HCT116 (cell line): Measurements from ENCODE around the gene WDR74. TPM values are rescaled to one million over a fixed set of nuclear protein-coding genes. Genes with fewer than 3 reads are reported as not detected.

Experiments used
- ATAC-seq: fragments of 200-7000 bp; cut with Tn5 transposase; 2 replicates; pipeline ENCODE4 v1.9.1; 2020; ENCODE audit warnings: mild to moderate bottlenecking, moderate library complexity
- BruUV-seq: library from RNA; stranded (reverse); fragments of 400-500 nt; replicated peaks from 2 replicates; lab custom pipeline; 2021; lab: Mats Ljungman, UMichigan
- CTCF ChIA-PET: fragments of 300-600 bp; sonication (Branson Sonifier 250); formaldehyde crosslinking; loops from one replicate; lab custom pipeline; 2021; ENCODE audit warnings: antibody characterized with exemption; lab: Charles Lee
- POLR2A ChIA-PET: fragments of 300-600, 350-600 bp; sonication (Branson Sonifier 250); formaldehyde crosslinking; loops from one replicate; lab custom pipeline; 2021; ENCODE audit warnings: antibody characterized with exemption; lab: Charles Lee
- RAD21 ChIA-PET, 2 experiments: fragments of 300-600 bp; sonication (Branson Sonifier 250); formaldehyde crosslinking; loops; one replicate each; lab custom pipeline; 2023; ENCODE audit warnings: low total read pairs in 2 of 2; ENCODE audit not compliant: uncharacterized antibody in 2 of 2, unreplicated experiment in 2 of 2, low non-redundant PET in 1 of 2; lab: Charles Lee
- DNase-seq: peaks from one replicate; pipeline ENCODE4 v3.0.0-alpha.2; 2010; ENCODE audit warnings: low read depth, low spot score
- H2AFZ ChIP-seq: fragments of 200-600 bp; shearing (Covaris generic), sonication (generic); 2 replicates; pipeline ENCODE4 v1.6.1; 2017; ENCODE audit warnings: low read depth, mixed run types, mixed read lengths, antibody characterized with exemption, low read length; ENCODE audit not compliant: poor library complexity, severe bottlenecking
- H3K27ac ChIP-seq: 2 replicates; pipeline ENCODE4 v1.5.1; 2012; ENCODE audit warnings: low read depth, low read length
- H3K27me3 ChIP-seq: fragments of 200-600 bp; sonication (generic); 2 replicates; pipeline ENCODE4 v1.6.1; 2016; ENCODE audit warnings: mixed run types, low read length, mixed read lengths; ENCODE audit not compliant: insufficient read depth
- H3K36me3 ChIP-seq, 2 experiments: fragments of 200-500 bp in 1 of 2; fragments of 200-600 bp in 1 of 2; sonication (Bioruptor generic) in 1 of 2; sonication (generic) in 1 of 2; 2 replicates each; pipeline versions ENCODE4 v1.5.1 to v1.6.1; 2014 to 2016; ENCODE audit warnings: low read length in 2 of 2, inconsistent platforms in 1 of 2, mixed read lengths in 1 of 2, mixed run types in 1 of 2; ENCODE audit not compliant: insufficient read depth in 2 of 2, control insufficient read depth in 1 of 2
- H3K4me1 ChIP-seq, 2 experiments: fragments of 200-600 bp in 1 of 2; sonication (generic) in 1 of 2; 2 replicates each; pipeline versions ENCODE4 v1.5.1 to v1.6.1; 2012 to 2017; ENCODE audit warnings: low read length in 2 of 2, inconsistent platforms in 1 of 2, mild to moderate bottlenecking in 1 of 2, mixed read lengths in 1 of 2, mixed run types in 1 of 2, moderate library complexity in 1 of 2; ENCODE audit not compliant: insufficient read depth in 2 of 2, control insufficient read depth in 1 of 2
- H3K4me2 ChIP-seq: fragments of 200-600 bp; sonication (generic); 2 replicates; pipeline ENCODE4 v1.6.1; 2017; ENCODE audit warnings: mixed run types, low read length, mixed read lengths
- H3K4me3 ChIP-seq, 2 experiments: fragments of 200-600 bp in 1 of 2; sonication (generic) in 1 of 2; replicated peaks in 1 of 2; 2 replicates each; pipeline ENCODE4 v1.5.1; 2011 to 2016; ENCODE audit warnings: low read length in 2 of 2, control low read depth in 1 of 2, low read depth in 1 of 2, mild to moderate bottlenecking in 1 of 2, mixed read lengths in 1 of 2, mixed run types in 1 of 2
- H3K79me2 ChIP-seq: fragments of 200-600 bp; sonication (generic); 2 replicates; pipeline ENCODE4 v1.6.1; 2017; ENCODE audit warnings: mild to moderate bottlenecking, mixed run types, low read length, moderate library complexity, mixed read lengths; ENCODE audit not compliant: insufficient read depth
- H3K9ac ChIP-seq: fragments of 200-600 bp; sonication (generic); 2 replicates; pipeline ENCODE4 v1.6.1; 2016; ENCODE audit warnings: low read length, mixed read lengths
- H3K9me2 ChIP-seq: fragments of 200-600 bp; sonication (generic), shearing (Covaris generic); 2 replicates; pipeline ENCODE4 v1.6.1; 2017; ENCODE audit warnings: mixed run types, mild to moderate bottlenecking, moderate library complexity; ENCODE audit not compliant: insufficient read depth
- H3K9me3 ChIP-seq, 2 experiments: fragments of 200-500 bp in 1 of 2; fragments of 200-600 bp in 1 of 2; sonication (Bioruptor generic) in 1 of 2; sonication (generic) in 1 of 2; 2 replicates each; pipeline ENCODE4 v1.6.1; 2014 to 2017; ENCODE audit warnings: low read length in 2 of 2, mixed read lengths in 2 of 2, inconsistent platforms in 1 of 2, low read depth in 1 of 2, mild to moderate bottlenecking in 1 of 2, mixed run types in 1 of 2, moderate library complexity in 1 of 2; ENCODE audit not compliant: control insufficient read depth in 1 of 2, insufficient read depth in 1 of 2
- H4K20me1 ChIP-seq: fragments of 200-600 bp; sonication (generic), shearing (Covaris generic); 2 replicates; pipeline ENCODE4 v1.6.1; 2017; ENCODE audit warnings: mixed run types, mild to moderate bottlenecking, moderate library complexity; ENCODE audit not compliant: insufficient read depth
- ATF3 ChIP-seq: IDR thresholded peaks from 2 replicates; pipeline ENCODE4 v1.6.1; 2012
- CBX3 ChIP-seq: IDR thresholded peaks from 2 replicates; pipeline ENCODE4 v1.6.1; 2012; ENCODE audit warnings: low read depth
- CEBPB ChIP-seq: IDR thresholded peaks from 2 replicates; pipeline ENCODE4 v1.6.1; 2012; ENCODE audit warnings: low read depth
- CTCF ChIP-seq, 3 experiments: fragments of 200-600 bp in 1 of 3; sonication (generic) in 1 of 3; IDR thresholded peaks in 2 of 3; conservative IDR thresholded peaks in 1 of 3; 2 replicates each; pipeline ENCODE4 v1.5.1; 2012 to 2017; ENCODE audit warnings: low read depth in 2 of 3, low read length in 2 of 3, antibody characterized with exemption in 1 of 3, borderline replicate concordance in 1 of 3, control low read depth in 1 of 3, mild to moderate bottlenecking in 1 of 3, mixed read lengths in 1 of 3, mixed run types in 1 of 3, moderate library complexity in 1 of 3; ENCODE audit not compliant: insufficient read depth in 1 of 3
- EGR1 ChIP-seq: IDR thresholded peaks from 2 replicates; pipeline ENCODE4 v1.6.1; 2012; ENCODE audit warnings: low read depth
- ELF1 ChIP-seq: IDR thresholded peaks from 2 replicates; pipeline ENCODE4 v1.6.1; 2012; ENCODE audit warnings: low read depth, borderline replicate concordance
- JUND ChIP-seq: IDR thresholded peaks from 2 replicates; pipeline ENCODE4 v1.6.1; 2012
- POLR2A ChIP-seq: IDR thresholded peaks from 2 replicates; pipeline ENCODE4 v1.7.0; 2011; ENCODE audit warnings: borderline replicate concordance; ENCODE audit not compliant: insufficient read depth, insufficient read length; ENCODE audit errors: extremely low read depth
- POLR2AphosphoS5 ChIP-seq: IDR thresholded peaks from 2 replicates; pipeline ENCODE4 v1.6.1; 2011; ENCODE audit warnings: mild to moderate bottlenecking, low read depth, low read length, moderate library complexity
- RAD21 ChIP-seq: IDR thresholded peaks from 2 replicates; pipeline ENCODE4 v1.6.1; 2012; ENCODE audit warnings: low read depth, mild to moderate bottlenecking
- REST ChIP-seq: IDR thresholded peaks from 2 replicates; pipeline ENCODE4 v1.6.1; 2012; ENCODE audit warnings: low read depth
- SIN3A ChIP-seq: IDR thresholded peaks from 2 replicates; pipeline ENCODE4 v1.6.1; 2012; ENCODE audit warnings: low read depth
- SRF ChIP-seq: IDR thresholded peaks from 2 replicates; pipeline ENCODE4 v1.6.1; 2012; ENCODE audit warnings: low read depth
- YY1 ChIP-seq: IDR thresholded peaks from 2 replicates; pipeline ENCODE4 v1.6.1; 2011; ENCODE audit warnings: low read length, low read depth, moderate library complexity, mild to moderate bottlenecking; ENCODE audit not compliant: insufficient replicate concordance; ENCODE audit errors: extremely low read depth
- ZBTB33 ChIP-seq: IDR thresholded peaks from 2 replicates; pipeline ENCODE4 v1.6.1; 2011; ENCODE audit warnings: mild to moderate bottlenecking, low read length, moderate library complexity; ENCODE audit not compliant: insufficient replicate concordance; ENCODE audit errors: extremely low read depth
- ZFX ChIP-seq: fragments of 450-650 bp; IDR thresholded peaks from 2 replicates; pipeline ENCODE4 v1.6.1; 2017
- intact Hi-C: fragments of 100-400 bp; cut with micrococcal nuclease; formaldehyde crosslinking; loops from 2 replicates; pipeline ENCODE4 v1.10.0; 2022
- total RNA-seq: library from RNA; stranded (reverse); gene quantifications from one replicate; pipeline ENCODE4 v1.2.1, GENCODE V29; 2021; ENCODE audit not compliant: unreplicated experiment

WDR74 gene
- total RNA-seq, 1 experiment from 2014 or later: 111 TPM

DNA sequence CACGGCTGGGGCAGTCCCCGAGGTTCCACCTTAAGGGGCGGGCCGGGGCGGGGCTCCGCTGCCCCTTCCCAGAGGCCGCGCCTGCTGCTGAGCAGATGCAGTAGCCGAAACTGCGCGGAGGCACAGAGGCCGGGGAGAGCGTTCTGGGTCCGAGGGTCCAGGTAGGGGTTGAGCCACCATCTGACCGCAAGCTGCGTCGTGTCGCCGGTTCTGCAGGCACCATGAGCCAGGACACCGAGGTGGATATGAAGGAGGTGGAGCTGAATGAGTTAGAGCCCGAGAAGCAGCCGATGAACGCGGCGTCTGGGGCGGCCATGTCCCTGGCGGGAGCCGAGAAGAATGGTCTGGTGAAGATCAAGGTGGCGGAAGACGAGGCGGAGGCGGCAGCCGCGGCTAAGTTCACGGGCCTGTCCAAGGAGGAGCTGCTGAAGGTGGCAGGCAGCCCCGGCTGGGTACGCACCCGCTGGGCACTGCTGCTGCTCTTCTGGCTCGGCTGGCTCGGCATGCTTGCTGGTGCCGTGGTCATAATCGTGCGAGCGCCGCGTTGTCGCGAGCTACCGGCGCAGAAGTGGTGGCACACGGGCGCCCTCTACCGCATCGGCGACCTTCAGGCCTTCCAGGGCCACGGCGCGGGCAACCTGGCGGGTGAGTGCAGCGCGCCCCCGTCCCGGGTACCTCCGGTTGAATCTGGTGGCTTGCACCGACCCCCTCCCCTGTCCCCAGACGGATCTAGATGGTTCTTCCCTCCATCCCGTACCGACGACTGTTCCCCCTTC, 41.6 kb upstream of the WDR74 start, which contains the start of gene SLC3A2:
Gene SLC3A2 (plus strand): TSS at position 94 of the 776 bp plus-strand sequence. CDS start 128 bp downstream, at position 222.
- ChIA-PET RAD21 (interaction anchor here in 1 of 2 experiments (0.7 kb wide), 1 partner anchor 16 kb away, joined by 4 read pairs; no protein-coding TSS in a partner anchor), POLR2A (interaction anchor here (0.7 to 4.2 kb wide), 10 partner anchors 9 to 820 kb away, joined by 3 to 50 read pairs (median 8); partner anchors contain the start of genes C11orf98, CSKMT, STX5 and TEX54), CTCF (interaction anchor here (0.5 to 1.6 kb wide), 7 partner anchors 25 to 139 kb away, joined by 3 to 7 read pairs (median 4); partner anchors contain the start of gene STX5)
- H3K4me3 ChIP-seq: peak within 1 kb of the TSS; percentile 75 to 85
- peaks cover 38 to 74% of the 10 kb centered on the region in 2 experiments for H3K4me1 ChIP-seq
- H3K4me2 ChIP-seq: peak within 1 kb of the TSS; percentile 79
- intact Hi-C loops: loop anchor here (5.0 kb wide), 1 partner anchor 94 kb away; the partner anchor contains the start of gene TMEM179B
- no peak within 1 kb of the TSS for H2AFZ ChIP-seq
- DNase-seq (peak; percentile 68), ATAC-seq (peak; percentile 87)
- H3K36me3 ChIP-seq: peaks cover 34 to 51% of the 10 kb centered on the region in 2 experiments
- peak within 1 kb of the TSS; percentile 92 for H3K9ac ChIP-seq
- no peaks in the 10 kb centered on the region for H3K9me3 ChIP-seq
- no peaks in the 10 kb centered on the region for H3K27me3 ChIP-seq
- peaks cover 96% of the 10 kb centered on the region for H3K79me2 ChIP-seq
- H3K27ac ChIP-seq: peak within 1 kb of the TSS; percentile 96
- H3K9me2 ChIP-seq: no peaks in the 10 kb centered on the region
- peaks cover 33% of the 10 kb centered on the region; the same call in 1 of the 2 replicates for H4K20me1 ChIP-seq
- TF ChIP-seq YY1: no peak
- TF ChIP-seq ZBTB33: no peak
- no peak for TF ChIP-seq REST
- TF ChIP-seq CTCF (IDR thresholded peaks at IDR 0.05 in 2 of 3, conservative IDR thresholded peaks at IDR 0.05 in 1 of 3; ENCODE audit: borderline replicate concordance in 1 of 3, insufficient read depth in 1 of 3, low read depth in 2 of 3, low read length in 2 of 3): peak in 2 of 3 experiments; percentile 47 to 52; a peak in 4 of 6 replicates
- peak; percentile 41; the same call in 1 of the 2 replicates for TF ChIP-seq ZFX
- TF ChIP-seq EGR1: no peak
- TF ChIP-seq SRF: no peak
- TF ChIP-seq ELF1: no peak
- no peak for TF ChIP-seq CEBPB
- TF ChIP-seq POLR2AphosphoS5: peak; percentile 99
- TF ChIP-seq ATF3: no peak
- peak; percentile 98 for TF ChIP-seq POLR2A
- TF ChIP-seq CBX3: no peak
- TF ChIP-seq RAD21: no peak
- TF ChIP-seq JUND: no peak
- TF ChIP-seq SIN3A: no peak
- TSS peak; percentile 82 for BruUV-seq
